Epithelial cell of proximal tubule (primary cell): ENCODE data around the gene TREH. TPM values are rescaled to one million over a fixed set of nuclear protein-coding genes. Genes with fewer than 3 reads are reported as not detected.
"Not testable (repeated sequence)": the region's sequence is repeated elsewhere in the genome, so short reads cannot be mapped to it uniquely, and the experiment has no call there.

Source experiments
- DNase-seq: peaks from one replicate; pipeline ENCODE4 v3.0.0-alpha.2; 2011; ENCODE audit warnings: low read depth
- H3K4me3 ChIP-seq: 2 replicates; pipeline ENCODE4 v1.5.1; 2011; ENCODE audit warnings: low read depth, mild to moderate bottlenecking, low read length
- CTCF ChIP-seq: conservative IDR thresholded peaks from 2 replicates; pipeline ENCODE4 v1.5.1; 2012; ENCODE audit warnings: low read depth, mild to moderate bottlenecking, low read length
- total RNA-seq: library from RNA; depleted of rRNA; stranded (reverse); fragments of >200 nt; gene quantifications from 2 replicates; pipeline ENCODE4 v1.2.3, GENCODE V29; 2015

The TREH gene
- total RNA-seq, 1 donor from 2014 or later = not detected

- no peak for DNase-seq
- no peak overlapping the region for H3K4me3 ChIP-seq
- no peak for TF ChIP-seq CTCF
These were observed 35.9 kb upstream of the TREH start for GRCh38 chr11:118715245-118715831.

GRCh38 chr11:118714816-118715215 is 35.4 kb upstream of the TREH start:
- H3K4me3 ChIP-seq = no peak overlapping the region
- no peak for DNase-seq
- no peak for TF ChIP-seq CTCF

- not testable (repeated sequence) for H3K4me3 ChIP-seq, DNase-seq
These were observed 35.0 kb upstream of the TREH start for GRCh38 chr11:118714416-118714815.

- no peak overlapping the region for H3K4me3 ChIP-seq
- no peak for TF ChIP-seq CTCF
- no peak for DNase-seq
These were observed 28.8 kb upstream of the TREH start for GRCh38 chr11:118708296-118708695.

GRCh38 chr11:118706546-118706825 is 27.0 kb upstream of the TREH start:
- no peak for TF ChIP-seq CTCF
- DNase-seq = no peak

GRCh38 chr11:118705791-118706545 is 26.5 kb upstream of the TREH start:
- TF ChIP-seq CTCF = no peak
- no peak overlapping the region for H3K4me3 ChIP-seq
- DNase-seq = no peak

More at GRCh38 chr11:118706546-118706825, 27.0 kb upstream of the TREH start:
- H3K4me3 ChIP-seq = no peak overlapping the region

- H3K4me3 ChIP-seq = no peak overlapping the region
- TF ChIP-seq CTCF = no peak
- no peak for DNase-seq
These were observed 25.8 kb upstream of the TREH start for GRCh38 chr11:118705111-118705741.
